HG03025 (cell line): ENCODE results near the gene VPS37D.

Source experiments
- ATAC-seq: cut with Tn5 transposase; IDR thresholded peaks from one replicate; pipeline ENCODE4 v1.9.1; 2021; ENCODE audit warnings: mild to moderate bottlenecking, moderate library complexity; ENCODE audit not compliant: unreplicated experiment, low FRiP score

The VPS37D gene

GRCh38 chr7:73678862-73679261 is 11.2 kb downstream of the VPS37D start:
- no peak for ATAC-seq

- ATAC-seq = no peak
Measured at GRCh38 chr7:73679709-73680108, 12.1 kb downstream of the VPS37D start.

- ATAC-seq = no peak
Measured at GRCh38 chr7:73680501-73680900, 12.9 kb downstream of the VPS37D start.

- ATAC-seq = no peak
Measured at GRCh38 chr7:73681031-73681430, 13.4 kb downstream of the VPS37D start.

- ATAC-seq = no peak
Measured at GRCh38 chr7:73682745-73683055, 15.1 kb downstream of the VPS37D start.

- ATAC-seq = peak; percentile 83
Measured at GRCh38 chr7:73683056-73683787, 15.6 kb downstream of the VPS37D start, which contains the start of the genes BUD23 and DNAJC30. TSS of gene BUD23 (plus strand) at chr7:73683597. CDS start at chr7:73683626, 29 bp downstream. TSS of gene DNAJC30 (minus strand) at chr7:73683453. CDS start at chr7:73683423, 30 bp downstream.

GRCh38 chr7:73683788-73684693 is 16.4 kb downstream of the VPS37D start:
- ATAC-seq = peak; percentile 19

- ATAC-seq = no peak
Measured at GRCh38 chr7:73685311-73685710, 17.7 kb downstream of the VPS37D start.

- ATAC-seq = no peak
Measured at GRCh38 chr7:73688288-73688687, 20.7 kb downstream of the VPS37D start.

- no peak for ATAC-seq
Measured at GRCh38 chr7:73690646-73691045, 23.0 kb downstream of the VPS37D start.

GRCh38 chr7:73696372-73696771 is 28.7 kb downstream of the VPS37D start:
- ATAC-seq = no peak

- no peak for ATAC-seq
Measured at GRCh38 chr7:73698410-73698809, 30.8 kb downstream of the VPS37D start.

GRCh38 chr7:73699370-73700068 is 31.9 kb downstream of the VPS37D start:
- no peak for ATAC-seq

- ATAC-seq = no peak
Measured at GRCh38 chr7:73700069-73700423, 32.4 kb downstream of the VPS37D start.

GRCh38 chr7:73700581-73701134 is 33.0 kb downstream of the VPS37D start:
- no peak for ATAC-seq

GRCh38 chr7:73701357-73701995 is 33.8 kb downstream of the VPS37D start:
- no peak for ATAC-seq

GRCh38 chr7:73702226-73702625 is 34.6 kb downstream of the VPS37D start:
- ATAC-seq = no peak

GRCh38 chr7:73702665-73703064 is 35.0 kb downstream of the VPS37D start:
- no peak for ATAC-seq

GRCh38 chr7:73703225-73703624 is 35.6 kb downstream of the VPS37D start:
- no peak for ATAC-seq
